Left forelimb (tissue), 1 donor: ENCODE measurements around the gene CAPN3.

ENCODE experiments used
- DNase-seq: peaks from one replicate; pipeline ENCODE4 v3.0.0-alpha.2; 2018; ENCODE audit warnings: low spot score

The CAPN3 gene

DNA sequence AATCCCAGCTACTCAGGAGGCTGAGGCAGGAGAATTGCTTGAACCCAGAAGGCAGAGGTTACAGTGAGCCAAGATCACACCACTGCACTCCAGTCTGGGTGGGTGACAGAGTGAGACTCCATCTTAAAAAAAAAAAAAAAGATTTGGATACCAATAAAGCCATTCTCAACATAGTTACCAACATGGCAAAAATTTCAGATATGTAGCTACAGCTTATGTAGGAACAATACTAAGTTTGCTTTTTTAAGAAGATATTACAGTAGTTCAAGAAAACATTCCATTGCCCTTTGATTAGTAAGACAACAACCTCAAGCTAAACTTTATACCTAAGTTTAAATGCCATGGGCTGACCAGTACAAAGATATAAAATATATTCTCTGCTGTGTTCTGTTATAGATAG lies 97.2 kb downstream of the CAPN3 start:
- no peak for DNase-seq

DNA sequence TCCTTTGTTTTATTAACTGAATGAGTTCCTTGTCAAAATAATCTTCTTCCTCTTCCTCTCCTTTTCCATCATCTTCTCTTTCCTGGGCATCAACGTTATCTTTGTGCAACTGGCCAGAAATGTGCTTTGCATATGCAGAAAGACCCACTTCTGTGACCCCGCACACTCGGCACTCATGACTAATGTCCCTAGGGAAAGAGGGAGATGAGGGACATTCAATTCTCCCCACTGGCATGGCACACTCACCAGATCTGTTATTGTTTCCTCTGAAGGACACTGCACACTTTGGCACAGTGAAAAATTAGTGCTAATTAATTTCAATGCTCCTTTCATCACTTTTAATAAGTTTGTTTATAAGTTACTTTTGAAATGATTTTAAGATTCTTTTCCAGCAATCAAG lies 97.7 kb downstream of the CAPN3 start:
- no peak for DNase-seq

DNA sequence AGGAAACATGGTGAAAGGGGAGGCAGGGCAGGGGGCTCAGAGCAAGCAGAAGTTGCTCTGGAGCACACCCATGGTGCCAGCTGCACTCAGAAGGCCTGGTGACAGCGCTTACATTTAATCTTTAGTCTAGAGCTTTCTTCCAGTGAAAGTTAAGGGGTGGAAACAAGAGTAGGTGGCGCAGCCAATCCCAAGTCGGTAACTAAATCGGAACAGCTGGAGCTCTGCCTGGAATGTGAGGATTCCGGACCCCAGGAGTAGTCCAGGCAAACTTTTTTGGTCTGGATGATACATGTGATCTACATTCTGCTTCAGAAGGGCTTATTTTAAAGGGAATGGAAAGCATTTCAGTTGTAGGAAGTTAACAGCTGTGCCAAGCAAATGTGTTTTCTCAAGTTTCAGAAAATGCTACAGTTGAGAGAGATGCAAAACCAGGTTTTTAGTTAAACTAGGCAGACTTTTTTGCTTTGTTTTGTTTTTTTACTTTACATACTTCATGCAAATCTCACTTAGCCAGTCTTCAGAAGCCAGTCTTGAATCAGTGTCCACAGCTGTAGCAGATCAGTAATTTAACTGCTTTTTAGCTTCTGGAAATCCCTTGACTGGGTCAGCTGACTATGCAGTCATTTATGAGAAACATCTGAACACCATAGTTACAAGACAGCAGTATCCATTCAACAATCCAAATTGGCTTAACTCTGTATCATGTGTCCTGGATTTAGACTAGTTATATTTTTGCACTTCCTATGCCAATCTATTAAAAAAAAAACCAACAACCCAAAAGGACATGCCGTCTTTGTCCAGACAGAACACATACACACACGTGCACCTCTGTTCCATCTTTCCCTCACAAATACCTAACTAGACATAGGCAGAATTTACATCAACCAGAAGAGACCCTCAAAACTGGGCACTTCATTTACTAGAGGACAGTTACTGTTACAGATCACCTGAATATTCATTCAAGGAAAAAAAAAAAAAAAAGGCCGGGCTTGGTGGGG lies 98.4 kb downstream of the CAPN3 start:
- peak; percentile 92 for DNase-seq

DNA sequence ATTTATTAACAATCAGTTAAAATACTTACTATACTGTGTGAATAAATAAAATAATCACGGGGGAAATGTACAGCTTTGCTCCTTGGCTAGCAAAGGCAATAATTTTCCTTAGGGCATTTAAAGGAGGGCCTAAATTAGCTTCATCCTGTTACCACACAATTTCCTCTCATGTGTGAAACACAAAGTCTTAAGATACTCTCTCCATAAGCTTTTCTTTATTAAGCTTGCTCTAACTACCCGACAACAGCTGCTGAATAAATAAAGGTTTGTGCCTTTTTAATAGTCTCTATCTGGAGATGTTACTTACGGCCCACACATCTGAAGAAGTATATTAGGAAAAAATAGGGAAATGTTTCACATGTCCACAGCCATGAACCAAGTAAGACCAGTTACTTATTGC lies 102.0 kb downstream of the CAPN3 start:
- DNase-seq: no peak
